ENCODE data around the gene SCD.

GRCh38 chr10:100391163-100392002, 44.4 kb downstream of the SCD start:
- no peak for TF ChIP-seq CTCF (IDR thresholded peaks at IDR 0.05)
- no peak for TF ChIP-seq POLR2A (IDR thresholded peaks at IDR 0.05)
